Pons (tissue), 1 donor: ENCODE measurements around the gene EXOC2.

ENCODE experiments used
- DNase-seq: peaks from one replicate; pipeline ENCODE4 v3.0.0-alpha.2; 2016; ENCODE audit warnings: low spot score

EXOC2 gene

DNA sequence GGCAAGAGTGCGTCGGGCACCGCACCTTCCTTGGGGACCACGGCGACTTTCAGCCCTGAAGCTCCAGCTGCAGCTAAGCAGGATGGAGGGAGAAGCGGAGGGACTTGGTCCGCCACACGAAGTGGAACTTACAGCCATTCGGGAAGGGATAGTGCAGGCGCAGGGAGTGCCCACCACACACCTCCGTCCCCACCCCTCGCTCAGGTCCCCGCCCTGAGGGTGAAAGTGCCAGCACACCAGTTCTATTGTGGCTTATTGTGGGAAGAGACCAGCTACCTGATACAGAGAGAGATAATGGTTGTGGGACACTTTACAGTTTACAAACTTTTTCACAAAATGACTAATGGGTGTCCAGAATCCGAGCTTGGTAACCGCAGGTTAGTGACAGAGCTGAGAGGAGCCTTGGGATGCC, 225.3 kb downstream of the EXOC2 start:
- no peak for DNase-seq

- no peak for DNase-seq
Observed at GRCh38 chr6:467111-467510, 225.8 kb downstream of the EXOC2 start.

DNA sequence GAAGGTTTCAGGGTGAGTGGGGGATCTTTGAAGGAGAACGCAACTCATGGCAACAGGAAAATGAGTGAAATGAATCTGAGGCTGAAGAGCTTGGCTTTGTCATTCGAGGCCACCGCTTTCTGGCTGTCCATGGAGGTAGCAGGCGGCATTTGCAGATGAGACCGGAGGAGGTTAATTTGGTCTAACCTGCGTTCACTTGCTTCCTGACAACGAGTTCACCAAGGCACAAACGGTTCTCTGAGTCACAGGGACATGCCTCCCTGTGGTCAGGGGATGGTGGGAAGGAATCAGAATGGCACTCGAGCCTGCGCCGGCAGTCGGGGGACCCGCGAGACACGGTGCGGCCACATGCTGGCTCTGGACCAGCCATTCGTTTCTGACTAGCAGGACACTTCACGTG, 226.4 kb downstream of the EXOC2 start:
- DNase-seq, result no peak

GRCh38 chr6:465531-466348, 227.2 kb downstream of the EXOC2 start:
- DNase-seq, result no peak

GRCh38 chr6:456887-457286, 236.1 kb downstream of the EXOC2 start:
- no peak for DNase-seq

DNA sequence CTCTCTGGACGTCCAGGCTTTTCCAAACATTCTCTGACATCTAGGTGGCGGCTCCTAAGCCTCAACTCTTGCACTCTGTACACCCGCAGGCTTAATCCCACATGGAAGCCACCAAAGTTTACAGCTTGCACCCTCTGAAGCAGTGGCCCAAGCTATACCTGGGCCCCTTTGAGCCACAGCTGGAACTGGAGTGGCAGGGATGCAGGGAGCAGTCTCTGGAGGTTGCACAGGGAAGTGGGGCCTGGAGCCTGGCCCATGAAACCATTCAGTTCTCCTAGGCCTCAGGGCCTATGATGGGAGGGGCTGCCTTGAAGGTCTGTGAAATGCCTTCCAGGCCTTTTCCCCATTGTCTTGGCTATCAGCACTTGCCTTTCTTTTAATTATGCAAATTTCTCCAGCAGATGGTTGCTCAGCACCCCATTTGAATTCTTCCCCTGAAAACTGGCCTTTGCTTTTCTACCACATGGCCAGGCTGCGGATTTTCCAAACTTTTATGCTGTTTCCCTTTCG, 236.5 kb downstream of the EXOC2 start:
- DNase-seq, result no peak

- no peak for DNase-seq
Observed at GRCh38 chr6:455835-456234, 237.1 kb downstream of the EXOC2 start.

DNA sequence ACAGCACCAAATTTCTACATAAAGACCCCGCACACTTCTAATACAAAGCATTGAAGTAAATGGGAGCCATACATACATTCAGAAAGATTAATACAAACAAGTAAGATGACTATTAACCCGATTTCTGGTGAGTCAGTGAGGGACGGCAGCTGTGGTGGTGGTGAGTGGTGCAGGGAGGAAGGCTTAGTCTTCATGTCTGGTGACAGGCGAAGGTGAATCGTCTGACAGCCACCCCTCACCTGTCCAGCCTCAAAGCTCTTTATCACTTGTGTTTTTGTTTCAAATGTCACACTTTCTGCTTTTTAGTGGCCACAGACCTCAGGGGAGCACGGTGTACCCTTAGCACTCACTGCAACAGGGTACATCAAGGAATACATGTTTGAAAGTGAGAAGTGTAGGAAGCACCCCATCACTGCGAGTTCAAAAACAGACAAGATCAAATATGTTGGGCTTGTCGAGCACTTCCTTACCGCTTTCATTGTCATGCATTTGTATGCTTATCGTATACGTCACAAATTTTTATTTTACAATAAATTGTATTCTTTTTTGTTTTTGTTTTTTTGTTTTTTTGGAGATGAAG, 237.8 kb downstream of the EXOC2 start:
- DNase-seq, result no peak

- DNase-seq, result no peak
Observed at GRCh38 chr6:454148-454991, 238.6 kb downstream of the EXOC2 start.

DNA sequence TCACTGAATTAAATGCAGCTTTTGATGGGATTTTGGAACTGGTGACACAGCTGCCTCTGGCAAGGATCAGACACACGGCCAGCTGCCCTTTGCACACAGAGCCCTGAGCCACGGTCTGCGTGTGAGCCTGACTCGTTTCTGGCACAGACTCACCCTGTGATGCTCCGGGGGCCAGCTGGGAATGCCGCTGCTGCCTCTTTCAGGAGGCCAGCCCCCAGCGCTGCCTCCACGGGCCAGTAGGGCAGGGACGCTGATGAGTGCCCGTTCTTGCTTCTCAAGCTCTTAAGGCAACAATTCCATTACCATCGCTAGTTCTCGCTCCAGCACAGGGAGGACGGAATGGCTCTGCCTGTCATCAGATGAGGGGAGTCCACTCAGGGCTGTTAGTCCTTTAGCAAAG, 239.8 kb downstream of the EXOC2 start:
- peak; percentile 71 for DNase-seq

GRCh38 chr6:452301-453067, 240.5 kb downstream of the EXOC2 start:
- DNase-seq, result no peak

DNA sequence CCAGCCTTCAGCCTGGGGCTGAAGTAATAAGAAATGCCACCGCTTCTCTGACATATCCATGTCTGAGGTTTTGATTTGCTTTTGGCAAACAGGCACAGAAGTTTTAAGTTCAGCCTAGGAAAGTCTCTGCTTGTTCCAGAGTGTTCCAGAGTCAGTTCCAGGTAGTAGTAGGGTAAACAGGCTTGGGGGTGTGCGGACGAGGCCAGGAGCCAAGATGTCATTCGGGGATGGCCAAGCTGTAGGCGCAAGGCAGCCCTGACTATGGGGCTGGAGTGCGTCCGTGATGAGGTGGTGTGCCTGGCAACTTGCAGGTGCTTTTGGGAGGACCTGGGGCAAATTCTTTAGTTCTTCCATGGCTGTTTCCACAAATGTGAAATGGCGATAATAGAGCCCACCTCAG, 241.1 kb downstream of the EXOC2 start:
- no peak for DNase-seq

DNA sequence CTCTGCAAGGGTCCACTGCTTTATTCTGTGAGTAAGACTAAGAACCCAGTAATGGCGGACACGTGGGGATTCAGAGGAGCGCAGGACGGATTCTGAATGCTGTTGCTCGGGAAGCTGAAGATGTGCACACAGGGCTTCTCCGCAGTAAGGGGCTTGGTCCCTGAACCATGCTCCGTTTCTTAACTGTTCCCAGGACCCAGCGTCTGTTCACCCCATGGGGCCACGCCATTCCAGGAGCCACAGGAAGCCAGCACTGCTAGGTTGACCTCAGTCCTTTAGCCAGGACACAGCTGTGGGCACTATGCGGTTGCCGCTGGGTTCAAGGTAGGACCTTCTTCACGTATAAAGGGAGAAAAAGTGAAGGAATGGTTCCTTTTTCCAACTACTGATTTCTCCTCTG, 241.6 kb downstream of the EXOC2 start:
- DNase-seq, result no peak

DNA sequence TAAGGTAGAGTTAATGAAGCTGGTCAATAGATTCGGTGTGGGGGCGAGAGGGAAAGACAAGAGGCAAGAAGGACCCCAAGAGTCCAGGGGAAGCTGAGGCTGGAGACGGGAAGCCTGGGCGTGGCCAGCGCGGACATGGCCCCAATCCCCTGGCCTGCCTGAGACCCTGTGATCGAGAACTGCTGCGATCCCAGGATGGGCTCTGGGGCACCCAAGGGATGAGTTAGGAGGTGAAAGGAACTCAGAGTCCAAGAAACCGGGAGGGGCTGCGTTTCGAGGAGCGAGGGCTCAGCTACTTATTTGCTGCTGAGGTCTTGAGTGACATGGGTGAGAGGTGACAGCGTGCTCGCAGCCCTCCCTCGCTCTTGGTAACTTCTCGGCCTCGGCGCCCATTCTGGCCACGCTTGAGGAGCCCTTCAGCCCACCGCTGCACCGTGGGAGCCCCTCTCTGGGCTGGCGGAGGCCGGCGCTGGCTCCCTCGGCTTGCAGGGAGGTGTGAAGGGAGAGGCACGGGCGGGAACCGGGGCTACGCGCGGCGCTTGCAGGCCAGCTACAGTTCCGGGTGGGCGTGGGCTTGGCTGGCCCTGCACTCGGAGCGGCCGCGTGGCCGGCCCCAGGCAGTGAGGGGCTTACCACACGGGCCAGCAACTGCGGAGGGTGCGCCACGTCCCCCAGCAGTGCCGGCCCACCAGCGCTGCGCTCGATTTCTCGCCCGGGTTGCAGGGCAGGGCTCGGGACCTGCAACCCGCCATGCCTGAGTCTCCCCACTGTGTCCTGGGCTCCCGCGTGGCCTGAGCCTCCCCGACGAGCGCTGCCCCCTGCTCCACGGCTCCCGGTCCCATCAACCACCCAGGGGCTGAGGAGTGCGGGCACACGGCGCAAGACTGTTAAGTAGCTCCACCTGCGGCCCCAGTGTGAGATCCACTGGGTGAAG, 243.2 kb downstream of the EXOC2 start:
- no peak for DNase-seq

- no peak for DNase-seq
Observed at GRCh38 chr6:449057-449430, 243.9 kb downstream of the EXOC2 start.

DNA sequence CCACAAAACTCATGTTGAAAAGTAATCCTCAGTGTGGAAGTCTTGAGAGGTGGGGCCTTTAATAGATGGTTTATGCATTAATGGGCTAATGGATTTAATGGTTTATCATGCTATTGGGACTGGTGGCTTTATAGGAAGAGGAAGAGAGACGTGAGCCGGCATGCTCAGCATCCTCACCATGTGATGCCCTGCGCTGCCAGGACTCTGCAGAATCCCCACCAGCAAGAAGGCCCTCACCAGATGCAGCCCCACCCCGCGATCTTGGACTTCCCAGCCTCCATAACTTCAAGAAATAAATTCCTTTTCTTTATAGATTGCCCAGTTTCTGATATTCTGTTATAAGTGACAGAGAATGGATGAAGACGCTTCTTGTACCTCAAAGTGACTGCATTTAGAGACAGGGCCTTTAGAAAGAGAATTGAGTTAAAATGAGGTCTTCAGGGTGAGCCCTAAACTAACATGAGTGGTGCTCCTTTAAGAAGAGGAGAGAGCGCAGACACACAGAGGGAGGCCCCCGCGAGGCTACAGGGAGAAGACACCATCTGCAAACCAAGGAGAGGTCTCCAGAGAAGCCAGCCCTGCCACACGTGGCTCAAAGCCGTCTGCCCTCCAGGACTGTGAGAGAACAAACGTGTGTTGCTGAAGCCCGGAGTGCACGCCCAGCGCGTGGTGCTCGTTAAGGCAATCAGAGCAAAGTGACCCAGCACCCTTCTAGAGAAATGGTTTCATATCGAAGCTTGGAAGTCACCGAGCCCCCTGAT, 244.5 kb downstream of the EXOC2 start:
- no peak for DNase-seq

GRCh38 chr6:447381-448165, 245.4 kb downstream of the EXOC2 start:
- DNase-seq, result no peak

- no peak for DNase-seq
Observed at GRCh38 chr6:446418-447366, 246.2 kb downstream of the EXOC2 start.
